DND-41 (cell line): Measurements from ENCODE around the gene RASSF10.

ENCODE experiments used
- EZH2 ChIP-seq: IDR thresholded peaks from 3 replicates; pipeline ENCODE4 v1.6.1; 2012; ENCODE audit warnings: borderline replicate concordance, low read depth, mild to moderate bottlenecking, moderate library complexity, low read length, inconsistent platforms; ENCODE audit not compliant: severe bottlenecking
- TF ChIP-seq, protein P1 (sequence below): IDR thresholded peaks from 2 replicates; pipeline ENCODE4 v1.5.1; 2012; ENCODE audit warnings: borderline replicate concordance, low read length, moderate library complexity, mild to moderate bottlenecking; ENCODE audit not compliant: poor library complexity, severe bottlenecking; ENCODE audit errors: extremely low read depth

DNA sequence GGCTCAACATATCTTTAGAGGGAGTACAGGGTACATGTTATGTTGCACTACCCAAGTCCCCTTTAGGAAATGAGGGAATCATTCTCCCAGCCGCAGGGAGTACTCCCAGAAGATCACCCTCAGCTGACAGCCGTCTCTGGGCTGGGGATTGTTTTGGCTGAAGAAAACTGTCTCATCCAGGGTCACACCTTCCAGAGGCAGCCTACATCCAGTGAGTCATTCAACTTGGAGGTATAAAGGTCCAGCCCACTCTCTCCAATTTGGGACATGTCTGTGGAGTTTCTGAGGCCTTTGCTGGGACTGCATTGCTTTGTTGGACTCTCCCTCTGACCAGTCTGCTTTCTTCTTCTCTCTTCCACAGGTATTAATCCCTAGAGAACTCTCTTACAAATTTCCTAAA lies 42.1 kb downstream of the RASSF10 start:
- TF ChIP-seq, protein P1, sequence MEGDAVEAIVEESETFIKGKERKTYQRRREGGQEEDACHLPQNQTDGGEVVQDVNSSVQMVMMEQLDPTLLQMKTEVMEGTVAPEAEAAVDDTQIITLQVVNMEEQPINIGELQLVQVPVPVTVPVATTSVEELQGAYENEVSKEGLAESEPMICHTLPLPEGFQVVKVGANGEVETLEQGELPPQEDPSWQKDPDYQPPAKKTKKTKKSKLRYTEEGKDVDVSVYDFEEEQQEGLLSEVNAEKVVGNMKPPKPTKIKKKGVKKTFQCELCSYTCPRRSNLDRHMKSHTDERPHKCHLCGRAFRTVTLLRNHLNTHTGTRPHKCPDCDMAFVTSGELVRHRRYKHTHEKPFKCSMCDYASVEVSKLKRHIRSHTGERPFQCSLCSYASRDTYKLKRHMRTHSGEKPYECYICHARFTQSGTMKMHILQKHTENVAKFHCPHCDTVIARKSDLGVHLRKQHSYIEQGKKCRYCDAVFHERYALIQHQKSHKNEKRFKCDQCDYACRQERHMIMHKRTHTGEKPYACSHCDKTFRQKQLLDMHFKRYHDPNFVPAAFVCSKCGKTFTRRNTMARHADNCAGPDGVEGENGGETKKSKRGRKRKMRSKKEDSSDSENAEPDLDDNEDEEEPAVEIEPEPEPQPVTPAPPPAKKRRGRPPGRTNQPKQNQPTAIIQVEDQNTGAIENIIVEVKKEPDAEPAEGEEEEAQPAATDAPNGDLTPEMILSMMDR, result no peak
- no peak for TF ChIP-seq EZH2
